ENCODE data around the gene ADRA2C. TPM values are rescaled to one million over a fixed set of nuclear protein-coding genes. Genes with fewer than 3 reads are reported as not detected.

The ADRA2C gene
- total and polyA plus RNA-seq, 2 experiments from 2014 or later, result 6.3 to 7.7 TPM

- 90% methylated on average over 23 of the region's 24 CpGs for WGBS (ENCODE audit: low lambda C conversion rate, missing lambda C conversion rate)
- H3K4me1 ChIP-seq (ENCODE audit: insufficient read depth), result no peaks in the 10 kb centered on the region
- no peaks in the 10 kb centered on the region for H3K36me3 ChIP-seq (replicated peaks; ENCODE audit: insufficient read depth, low read depth)
- H3K4me3 ChIP-seq, result no peak overlapping the region
- no peak overlapping the region for H3K27ac ChIP-seq
- no peaks in the 10 kb centered on the region for H3K9me3 ChIP-seq (ENCODE audit: low read depth)
- no peak overlapping the region for H3K4me2 ChIP-seq
- H3K79me2 ChIP-seq, result no peaks in the 10 kb centered on the region
- no peak for DNase-seq (ENCODE audit: low spot score)
- H2AFZ ChIP-seq, result no peak overlapping the region
- TF ChIP-seq, protein P1, sequence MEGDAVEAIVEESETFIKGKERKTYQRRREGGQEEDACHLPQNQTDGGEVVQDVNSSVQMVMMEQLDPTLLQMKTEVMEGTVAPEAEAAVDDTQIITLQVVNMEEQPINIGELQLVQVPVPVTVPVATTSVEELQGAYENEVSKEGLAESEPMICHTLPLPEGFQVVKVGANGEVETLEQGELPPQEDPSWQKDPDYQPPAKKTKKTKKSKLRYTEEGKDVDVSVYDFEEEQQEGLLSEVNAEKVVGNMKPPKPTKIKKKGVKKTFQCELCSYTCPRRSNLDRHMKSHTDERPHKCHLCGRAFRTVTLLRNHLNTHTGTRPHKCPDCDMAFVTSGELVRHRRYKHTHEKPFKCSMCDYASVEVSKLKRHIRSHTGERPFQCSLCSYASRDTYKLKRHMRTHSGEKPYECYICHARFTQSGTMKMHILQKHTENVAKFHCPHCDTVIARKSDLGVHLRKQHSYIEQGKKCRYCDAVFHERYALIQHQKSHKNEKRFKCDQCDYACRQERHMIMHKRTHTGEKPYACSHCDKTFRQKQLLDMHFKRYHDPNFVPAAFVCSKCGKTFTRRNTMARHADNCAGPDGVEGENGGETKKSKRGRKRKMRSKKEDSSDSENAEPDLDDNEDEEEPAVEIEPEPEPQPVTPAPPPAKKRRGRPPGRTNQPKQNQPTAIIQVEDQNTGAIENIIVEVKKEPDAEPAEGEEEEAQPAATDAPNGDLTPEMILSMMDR (IDR thresholded peaks at IDR 0.05; ENCODE audit: poor library complexity), result no peak
- TF ChIP-seq EZH2phosphoT487 (IDR thresholded peaks at IDR 0.05; ENCODE audit: low read depth, severe bottlenecking, unreplicated experiment) (no peak), EZH2 (IDR thresholded peaks at IDR 0.05; ENCODE audit: borderline replicate concordance) (no peak)
- peaks cover 2% of the 10 kb centered on the region for H4K20me1 ChIP-seq (ENCODE audit: insufficient read depth, poor library complexity, severe bottlenecking)
- H3K9me2 ChIP-seq (replicated peaks; ENCODE audit: insufficient read depth), result no peaks in the 10 kb centered on the region
- H3K27me3 ChIP-seq, result peaks cover 24% of the 10 kb centered on the region
These were observed 3.2 kb upstream of the ADRA2C start for GRCh38 chr4:3762753-3763549.

- Histone ChIP-seq H2AFZ (no peak overlapping the region), H3K4me1 (ENCODE audit: insufficient read depth) (no peaks in the 10 kb centered on the region), H3K27me3 (peaks cover 44% of the 10 kb centered on the region), H3K9me2 (replicated peaks; ENCODE audit: insufficient read depth) (no peaks in the 10 kb centered on the region), H3K4me2 (peak overlapping the region; percentile 97), H3K4me3 (no peak overlapping the region), H3K79me2 (no peaks in the 10 kb centered on the region), H3K27ac (no peak overlapping the region), H3K36me3 (replicated peaks; ENCODE audit: insufficient read depth, low read depth) (no peaks in the 10 kb centered on the region), H4K20me1 (ENCODE audit: insufficient read depth, poor library complexity, severe bottlenecking) (peaks cover 2% of the 10 kb centered on the region), H3K9me3 (ENCODE audit: low read depth) (no peaks in the 10 kb centered on the region)
- 4% methylated on average over 41 of the region's 101 CpGs for WGBS (ENCODE audit: low lambda C conversion rate, missing lambda C conversion rate)
- DNase-seq (ENCODE audit: low spot score), result peak; percentile 82
- TF ChIP-seq EZH2 (IDR thresholded peaks at IDR 0.05; ENCODE audit: borderline replicate concordance) (no peak), EZH2phosphoT487 (IDR thresholded peaks at IDR 0.05; ENCODE audit: low read depth, severe bottlenecking, unreplicated experiment) (no peak)
- TF ChIP-seq, protein P1 (IDR thresholded peaks at IDR 0.05; ENCODE audit: poor library complexity), result peak; percentile 18
These were observed 732 bp upstream of the ADRA2C start for GRCh38 chr4:3765271-3766035.

DNA sequence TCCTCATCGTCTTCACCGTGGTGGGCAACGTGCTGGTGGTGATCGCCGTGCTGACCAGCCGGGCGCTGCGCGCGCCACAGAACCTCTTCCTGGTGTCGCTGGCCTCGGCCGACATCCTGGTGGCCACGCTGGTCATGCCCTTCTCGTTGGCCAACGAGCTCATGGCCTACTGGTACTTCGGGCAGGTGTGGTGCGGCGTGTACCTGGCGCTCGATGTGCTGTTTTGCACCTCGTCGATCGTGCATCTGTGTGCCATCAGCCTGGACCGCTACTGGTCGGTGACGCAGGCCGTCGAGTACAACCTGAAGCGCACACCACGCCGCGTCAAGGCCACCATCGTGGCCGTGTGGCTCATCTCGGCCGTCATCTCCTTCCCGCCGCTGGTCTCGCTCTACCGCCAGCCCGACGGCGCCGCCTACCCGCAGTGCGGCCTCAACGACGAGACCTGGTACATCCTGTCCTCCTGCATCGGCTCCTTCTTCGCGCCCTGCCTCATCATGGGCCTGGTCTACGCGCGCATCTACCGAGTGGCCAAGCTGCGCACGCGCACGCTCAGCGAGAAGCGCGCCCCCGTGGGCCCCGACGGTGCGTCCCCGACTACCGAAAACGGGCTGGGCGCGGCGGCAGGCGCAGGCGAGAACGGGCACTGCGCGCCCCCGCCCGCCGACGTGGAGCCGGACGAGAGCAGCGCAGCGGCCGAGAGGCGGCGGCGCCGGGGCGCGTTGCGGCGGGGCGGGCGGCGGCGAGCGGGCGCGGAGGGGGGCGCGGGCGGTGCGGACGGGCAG, 792 bp downstream of the ADRA2C start:
- Histone ChIP-seq H3K36me3 (replicated peaks; ENCODE audit: insufficient read depth, low read depth) (no peaks in the 10 kb centered on the region), H4K20me1 (ENCODE audit: insufficient read depth, poor library complexity, severe bottlenecking) (peaks cover 2% of the 10 kb centered on the region), H2AFZ (no peak overlapping the region), H3K9me2 (replicated peaks; ENCODE audit: insufficient read depth) (no peaks in the 10 kb centered on the region), H3K27ac (no peak overlapping the region), H3K4me1 (ENCODE audit: insufficient read depth) (no peaks in the 10 kb centered on the region), H3K4me3 (no peak overlapping the region), H3K4me2 (peak overlapping the region; percentile 75), H3K9me3 (ENCODE audit: low read depth) (no peaks in the 10 kb centered on the region), H3K27me3 (peaks cover 49% of the 10 kb centered on the region), H3K79me2 (no peaks in the 10 kb centered on the region)
- 16% methylated on average over 65 of the region's 107 CpGs for WGBS (ENCODE audit: low lambda C conversion rate, missing lambda C conversion rate)
- peak; percentile 48 for DNase-seq (ENCODE audit: low spot score)
- TF ChIP-seq, protein P1 (IDR thresholded peaks at IDR 0.05; ENCODE audit: poor library complexity), result peak; percentile 16
- no peak for TF ChIP-seq EZH2phosphoT487 (IDR thresholded peaks at IDR 0.05; ENCODE audit: low read depth, severe bottlenecking, unreplicated experiment)
- TF ChIP-seq EZH2 (IDR thresholded peaks at IDR 0.05; ENCODE audit: borderline replicate concordance), result peak; percentile 45

All from hepatocyte (in vitro differentiated cells).